ENCODE results near the gene P4HA1.

- TF ChIP-seq CTCF (IDR thresholded peaks at IDR 0.05) (no peak), EP300 (IDR thresholded peaks at IDR 0.05) (no peak)
Observed at GRCh38 chr10:73039635-73040034, 57.0 kb downstream of the P4HA1 start.

Measured in esophagus muscularis mucosa (tissue), 3 donors.